SK-N-SH treated with all-trans-retinoic acid at 6 μM for 48 hours (cell line): ENCODE results near the gene TANC1.

Experiments
- ARNTL ChIP-seq: fragments of 450-650 bp; formaldehyde crosslinking; IDR thresholded peaks from 2 replicates; pipeline ENCODE4 v1.5.0; 2020; ENCODE audit warnings: low read depth, mild to moderate bottlenecking, moderate library complexity, borderline replicate concordance
- PATZ1 ChIP-seq: fragments of 250-450 bp; sonication (Bioruptor Pico); IDR thresholded peaks from 2 replicates; pipeline ENCODE4 v1.8.0; 2020; ENCODE audit warnings: mild to moderate bottlenecking, moderate library complexity, borderline replicate concordance
- POU6F1 ChIP-seq: fragments of 250-450 bp; sonication (Bioruptor Pico); IDR thresholded peaks from 2 replicates; pipeline ENCODE4 v1.8.0; 2021; ENCODE audit warnings: low read depth, mild to moderate bottlenecking, moderate library complexity, borderline replicate concordance
- TOX ChIP-seq: fragments of 250-450 bp; sonication (Bioruptor Pico); IDR thresholded peaks from 2 replicates; pipeline ENCODE4 v1.8.0; 2021; ENCODE audit warnings: mild to moderate bottlenecking, moderate library complexity, borderline replicate concordance
- ZFP30 ChIP-seq: fragments of 450-650 bp; formaldehyde crosslinking; IDR thresholded peaks from 2 replicates; pipeline ENCODE4 v1.5.0; 2022; ENCODE audit warnings: mild to moderate bottlenecking, moderate library complexity
- ZNF565 ChIP-seq: fragments of 450-650 bp; formaldehyde crosslinking; conservative IDR thresholded peaks from 2 replicates; pipeline ENCODE4 v1.5.0; 2020; ENCODE audit warnings: low read depth, mild to moderate bottlenecking, moderate library complexity

GRCh38 chr2:159017837-159018236, 49.4 kb downstream of the TANC1 start:
- no peak for TF ChIP-seq ZNF565 (CRISPR knock-in tag)
- TF ChIP-seq ARNTL, result no peak
- no peak for TF ChIP-seq ZFP30
- no peak for TF ChIP-seq TOX (CRISPR knock-in tag)
- no peak for TF ChIP-seq POU6F1 (CRISPR knock-in tag)
- no peak for TF ChIP-seq PATZ1
